ENCODE results near the gene TRPT1. TPM values are rescaled to one million over a fixed set of nuclear protein-coding genes. Genes with fewer than 3 reads are reported as not detected.
A peak's percentile ranks its signal among the peaks of the same experiment; 100 is the strongest.

Gene TRPT1
- total and polyA plus RNA-seq, 2 of the 4 experiments (the other 2 are of a cell fraction), result 63.2 to 81.9 TPM

DNA sequence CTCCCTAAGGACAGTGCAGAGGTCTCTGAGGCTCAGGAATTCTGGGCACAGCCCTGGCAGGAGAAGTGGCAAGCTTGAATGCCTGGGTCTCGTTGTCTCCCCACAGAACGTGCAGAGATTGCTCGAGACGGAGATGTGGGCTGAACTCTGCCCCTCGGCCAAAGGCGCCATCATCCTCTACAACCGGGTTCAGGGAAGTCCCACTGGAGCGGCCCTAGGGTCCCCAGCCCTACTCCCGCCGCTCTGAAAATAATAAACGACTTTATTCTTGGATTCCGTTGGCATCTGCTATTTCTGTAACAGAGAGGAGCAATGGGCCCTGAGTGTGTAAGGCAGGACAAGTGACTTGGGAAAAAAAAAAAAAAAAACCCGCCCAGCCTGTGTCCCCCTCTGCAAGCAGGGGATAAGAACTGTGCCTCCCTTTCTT, 3.8 kb upstream of the TRPT1 start:
- H3K14ac ChIP-seq (replicated peaks; ENCODE audit: low read depth, low read length), result no peak overlapping the region
- TF ChIP-seq, protein P1, sequence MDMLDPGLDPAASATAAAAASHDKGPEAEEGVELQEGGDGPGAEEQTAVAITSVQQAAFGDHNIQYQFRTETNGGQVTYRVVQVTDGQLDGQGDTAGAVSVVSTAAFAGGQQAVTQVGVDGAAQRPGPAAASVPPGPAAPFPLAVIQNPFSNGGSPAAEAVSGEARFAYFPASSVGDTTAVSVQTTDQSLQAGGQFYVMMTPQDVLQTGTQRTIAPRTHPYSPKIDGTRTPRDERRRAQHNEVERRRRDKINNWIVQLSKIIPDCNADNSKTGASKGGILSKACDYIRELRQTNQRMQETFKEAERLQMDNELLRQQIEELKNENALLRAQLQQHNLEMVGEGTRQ (IDR thresholded peaks at IDR 0.05; ENCODE audit: low read depth, low read length), result no peak
- TF ChIP-seq SMC3 (IDR thresholded peaks at IDR 0.05; ENCODE audit: low read depth, low read length) (no peak), NFE2L2 (IDR thresholded peaks at IDR 0.05; ENCODE audit: low read depth, low read length) (no peak), MXI1 (IDR thresholded peaks at IDR 0.05; ENCODE audit: borderline replicate concordance, low read depth, low read length) (no peak), FOS (IDR thresholded peaks at IDR 0.05; ENCODE audit: low read depth, low read length) (no peak), RCOR1 (IDR thresholded peaks at IDR 0.05; ENCODE audit: insufficient replicate concordance, low read length) (no peak), BHLHE40 (IDR thresholded peaks at IDR 0.05; ENCODE audit: low read depth, low read length) (no peak), MAZ (IDR thresholded peaks at IDR 0.05; ENCODE audit: borderline replicate concordance, low read depth, low read length) (no peak), RFX5 (IDR thresholded peaks at IDR 0.05; ENCODE audit: low read depth, low read length) (no peak), POLR2A (IDR thresholded peaks at IDR 0.05; ENCODE audit: low read depth, low read length) (no peak), CHD1 (IDR thresholded peaks at IDR 0.05; ENCODE audit: low read depth, low read length) (no peak), ELK1 (IDR thresholded peaks at IDR 0.05; ENCODE audit: borderline replicate concordance, low read depth, low read length) (no peak), RAD21 (IDR thresholded peaks at IDR 0.05; ENCODE audit: low read length) (no peak), CEBPB (IDR thresholded peaks at IDR 0.05; ENCODE audit: low read depth, low read length) (no peak)
- TF ChIP-seq, protein P2, sequence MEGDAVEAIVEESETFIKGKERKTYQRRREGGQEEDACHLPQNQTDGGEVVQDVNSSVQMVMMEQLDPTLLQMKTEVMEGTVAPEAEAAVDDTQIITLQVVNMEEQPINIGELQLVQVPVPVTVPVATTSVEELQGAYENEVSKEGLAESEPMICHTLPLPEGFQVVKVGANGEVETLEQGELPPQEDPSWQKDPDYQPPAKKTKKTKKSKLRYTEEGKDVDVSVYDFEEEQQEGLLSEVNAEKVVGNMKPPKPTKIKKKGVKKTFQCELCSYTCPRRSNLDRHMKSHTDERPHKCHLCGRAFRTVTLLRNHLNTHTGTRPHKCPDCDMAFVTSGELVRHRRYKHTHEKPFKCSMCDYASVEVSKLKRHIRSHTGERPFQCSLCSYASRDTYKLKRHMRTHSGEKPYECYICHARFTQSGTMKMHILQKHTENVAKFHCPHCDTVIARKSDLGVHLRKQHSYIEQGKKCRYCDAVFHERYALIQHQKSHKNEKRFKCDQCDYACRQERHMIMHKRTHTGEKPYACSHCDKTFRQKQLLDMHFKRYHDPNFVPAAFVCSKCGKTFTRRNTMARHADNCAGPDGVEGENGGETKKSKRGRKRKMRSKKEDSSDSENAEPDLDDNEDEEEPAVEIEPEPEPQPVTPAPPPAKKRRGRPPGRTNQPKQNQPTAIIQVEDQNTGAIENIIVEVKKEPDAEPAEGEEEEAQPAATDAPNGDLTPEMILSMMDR (conservative IDR thresholded peaks at IDR 0.05; ENCODE audit: low read depth, low read length), result no peak
- no peak overlapping the region for H2BK20ac ChIP-seq (ENCODE audit: low read depth, low read length)
- 25% methylated on average over 2 of the region's 13 CpGs; no CpG with 5 or more reads in 1 of the 2 experiments for WGBS, 2 experiments (ENCODE audit: extremely low coverage in 2 of 2, insufficient read length in 1 of 2)
- in situ Hi-C loops (cut with MboI; ENCODE audit: low sequenced_read_pairs) (no loop called here), dilution Hi-C loops (cut with HindIII; ENCODE audit: low sequenced_read_pairs, unreplicated experiment) (no loop called here), intact Hi-C loops (cut with micrococcal nuclease) (loop anchor here (1.0 kb wide), 2 partner anchors 40 to 75 kb away; no protein-coding TSS in a partner anchor)
- POLR2A ChIA-PET (ENCODE audit: unreplicated experiment), result no interaction called here
- peaks cover 20 to 78% of the 10 kb centered on the region in 2 experiments for H3K79me1 ChIP-seq (ENCODE audit: low read depth in 1 of 2, low read length in 2 of 2)
- ATAC-seq (ENCODE audit: low read depth), result no peak
- DNase-seq, result no peak
- H2BK5ac ChIP-seq (ENCODE audit: low read depth, low read length, poor library complexity, severe bottlenecking), result no peak overlapping the region
- H2AFZ ChIP-seq (replicated peaks; ENCODE audit: low read length, poor library complexity), result peak overlapping the region; percentile 98
- no peaks in the 10 kb centered on the region for H3K9me3 ChIP-seq (ENCODE audit: control insufficient read depth, insufficient read depth, low read length)
- peak overlapping the region; percentile 64 for H3K4ac ChIP-seq (ENCODE audit: low read depth, low read length)
- H3K36me3 ChIP-seq (ENCODE audit: control insufficient read depth, insufficient read depth, low read length), result no peaks in the 10 kb centered on the region
- H4K91ac ChIP-seq (ENCODE audit: insufficient read depth, low read depth, low read length), result no peak overlapping the region
- H2BK15ac ChIP-seq (ENCODE audit: low read depth, low read length), result no peak overlapping the region
- peaks cover 23% of the 10 kb centered on the region for H3K4me1 ChIP-seq (ENCODE audit: control insufficient read depth, insufficient read depth, low read length)
- H3K27ac ChIP-seq (ENCODE audit: insufficient read depth, low read length), result peak overlapping the region; percentile 15; the same call in 1 of the 2 replicates
- H3K23ac ChIP-seq (ENCODE audit: low read depth, low read length), result 0 out of 2 replicates have a peak overlapping the region, but pooled peaks have one; percentile 37
- peak overlapping the region; percentile 5; the same call in 1 of the 2 replicates for H3K9ac ChIP-seq (ENCODE audit: low read depth, low read length)
- H4K5ac ChIP-seq (ENCODE audit: low read depth, low read length), result no peak overlapping the region
- peaks cover 16% of the 10 kb centered on the region for H3K9me1 ChIP-seq (ENCODE audit: insufficient read depth, low read length)
- peak overlapping the region; percentile 83 for H3K4me3 ChIP-seq (ENCODE audit: insufficient read depth, low read depth, low read length)
- BruUV-seq (replicated peaks), result no TSS peak
- H2BK120ac ChIP-seq (ENCODE audit: low read depth, low read length), result no peak overlapping the region
- no peak overlapping the region for H3K18ac ChIP-seq (ENCODE audit: low read depth, low read length)
- H2AK9ac ChIP-seq (replicated peaks; ENCODE audit: low read depth, low read length, poor library complexity), result peak overlapping the region; percentile 39
- H4K20me1 ChIP-seq (ENCODE audit: insufficient read depth, low read length), result no peaks in the 10 kb centered on the region; the same call in 1 of the 2 replicates
- H3K4me2 ChIP-seq (ENCODE audit: low read depth, low read length), result peak overlapping the region; percentile 68
- no peaks in the 10 kb centered on the region for H3K27me3 ChIP-seq (ENCODE audit: control insufficient read depth, insufficient read depth, low read length)
- no peak overlapping the region for H3K56ac ChIP-seq (ENCODE audit: extremely low read depth, insufficient read depth, low read length)
- CTCF ChIA-PET, result interaction anchor here (0.6 kb wide), 1 partner anchor 1405 kb away, joined by 3 read pairs; no protein-coding TSS in a partner anchor
- peak overlapping the region in 1 of 2 experiments; percentile 22; a peak in 2 of 4 replicates for H4K8ac ChIP-seq (ENCODE audit: low read depth in 2 of 2, low read length in 2 of 2)
- H2AK5ac ChIP-seq (ENCODE audit: low read depth, low read length), result 0 out of 2 replicates have a peak overlapping the region, but pooled peaks have one; percentile 1

Data from IMR-90 (cell line).